Ascending aorta (tissue), 2 donors: Measurements from ENCODE around the gene PCDH9. TPM values are rescaled to one million over a fixed set of nuclear protein-coding genes. Genes with fewer than 3 reads are reported as not detected.

Experiments used
- DNase-seq, 2 donors: peaks; one replicate each; pipeline ENCODE4 v3.0.0-alpha.2; 2019; ENCODE audit warnings: low spot score in 2 of 2
- H3K27ac ChIP-seq, 2 donors: fragments of 200-600 bp; sonication (generic); one replicate each; pipeline ENCODE4 v1.5.1; 2016 to 2017; ENCODE audit warnings: mild to moderate bottlenecking in 1 of 2
- H3K27me3 ChIP-seq: fragments of 200-600 bp; sonication (generic); one replicate; pipeline ENCODE4 v1.5.1; 2017
- H3K36me3 ChIP-seq, 2 donors: fragments of 200-600 bp; sonication (generic); one replicate each; pipeline ENCODE4 v1.5.1; 2016
- H3K4me1 ChIP-seq, 2 donors: fragments of 200-600 bp; sonication (generic); one replicate each; pipeline ENCODE4 v1.5.1; 2016 to 2017; ENCODE audit warnings: mild to moderate bottlenecking in 1 of 2
- H3K4me3 ChIP-seq, 2 donors: fragments of 200-600 bp; sonication (generic); one replicate each; pipeline ENCODE4 v1.5.1; 2016 to 2017; ENCODE audit warnings: mild to moderate bottlenecking in 1 of 2
- H3K9me3 ChIP-seq, 2 donors: fragments of 200-600 bp; sonication (generic); one replicate each; pipeline ENCODE4 v1.5.1; 2016
- intact Hi-C: fragments of 100-400 bp; cut with DNase I; formaldehyde crosslinking; loops from one replicate; pipeline ENCODE4 v1.15.1; 2023
- total RNA-seq: library from RNA; depleted of rRNA; stranded (reverse); fragments of >200 nt; gene quantifications from one replicate; pipeline ENCODE4 v1.1.0, GENCODE V29; 2016
- TF ChIP-seq, protein P1 (sequence below), 3 experiments: fragments of 200-600 bp in 2 of 3; fragments of 450-650 bp in 1 of 3; sonication (generic) in 2 of 3; IDR thresholded peaks; one replicate each; pipeline ENCODE4 v1.5.1; 2016 to 2019; ENCODE audit warnings: antibody characterized with exemption in 3 of 3, mild to moderate bottlenecking in 1 of 3, moderate library complexity in 1 of 3

Gene PCDH9
- total RNA-seq, 1 donor from 2014 or later = 3.6 TPM

DNA sequence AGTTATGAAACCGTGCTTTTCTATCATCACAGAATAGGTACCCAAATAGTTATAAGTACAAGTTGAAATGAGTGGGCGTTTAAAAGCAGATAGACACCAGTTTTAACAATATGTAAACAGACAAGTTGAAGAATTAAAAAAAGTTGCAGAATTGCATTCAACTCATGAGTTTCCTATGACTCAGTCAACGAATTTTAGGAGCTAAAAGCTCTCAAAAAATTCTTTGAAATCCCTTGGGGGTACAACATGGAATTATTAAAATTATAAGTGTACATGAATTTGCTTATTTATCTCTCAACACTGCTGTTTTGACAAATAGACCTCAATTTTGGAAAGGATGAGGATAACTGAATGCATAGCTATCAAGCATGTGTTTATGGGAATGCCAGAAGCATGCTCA is 693.4 kb downstream of the PCDH9 start:
- TF ChIP-seq, protein P1, sequence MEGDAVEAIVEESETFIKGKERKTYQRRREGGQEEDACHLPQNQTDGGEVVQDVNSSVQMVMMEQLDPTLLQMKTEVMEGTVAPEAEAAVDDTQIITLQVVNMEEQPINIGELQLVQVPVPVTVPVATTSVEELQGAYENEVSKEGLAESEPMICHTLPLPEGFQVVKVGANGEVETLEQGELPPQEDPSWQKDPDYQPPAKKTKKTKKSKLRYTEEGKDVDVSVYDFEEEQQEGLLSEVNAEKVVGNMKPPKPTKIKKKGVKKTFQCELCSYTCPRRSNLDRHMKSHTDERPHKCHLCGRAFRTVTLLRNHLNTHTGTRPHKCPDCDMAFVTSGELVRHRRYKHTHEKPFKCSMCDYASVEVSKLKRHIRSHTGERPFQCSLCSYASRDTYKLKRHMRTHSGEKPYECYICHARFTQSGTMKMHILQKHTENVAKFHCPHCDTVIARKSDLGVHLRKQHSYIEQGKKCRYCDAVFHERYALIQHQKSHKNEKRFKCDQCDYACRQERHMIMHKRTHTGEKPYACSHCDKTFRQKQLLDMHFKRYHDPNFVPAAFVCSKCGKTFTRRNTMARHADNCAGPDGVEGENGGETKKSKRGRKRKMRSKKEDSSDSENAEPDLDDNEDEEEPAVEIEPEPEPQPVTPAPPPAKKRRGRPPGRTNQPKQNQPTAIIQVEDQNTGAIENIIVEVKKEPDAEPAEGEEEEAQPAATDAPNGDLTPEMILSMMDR (IDR thresholded peaks at IDR 0.05) = no peak
- intact Hi-C loops = no loop called here
- H3K27ac ChIP-seq = no peak overlapping the region
- no peaks in the 10 kb centered on the region for H3K27me3 ChIP-seq
- no peaks in the 10 kb centered on the region for H3K9me3 ChIP-seq
- no peak for DNase-seq
- H3K4me1 ChIP-seq = no peaks in the 10 kb centered on the region
- no peaks in the 10 kb centered on the region for H3K36me3 ChIP-seq
- no peak overlapping the region for H3K4me3 ChIP-seq

DNA sequence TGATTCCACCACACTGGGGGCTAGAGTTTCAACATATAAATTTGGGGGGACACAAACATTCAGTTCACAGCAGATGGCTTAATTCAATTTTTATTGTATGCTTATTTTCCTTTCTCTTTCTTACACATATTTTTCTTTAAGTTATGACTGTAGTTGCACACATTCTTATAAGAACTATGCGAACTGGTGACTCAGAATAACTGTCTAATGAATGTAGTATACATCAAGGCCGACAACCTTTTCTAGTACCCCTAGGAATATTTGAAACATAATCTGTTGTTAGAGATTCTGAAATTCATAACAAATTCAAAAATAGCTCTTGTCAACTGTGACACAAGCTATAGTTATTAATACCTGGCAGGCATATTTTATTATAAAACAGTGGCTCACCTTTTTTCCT is 695.6 kb downstream of the PCDH9 start:
- Histone ChIP-seq H3K27me3 (no peaks in the 10 kb centered on the region), H3K36me3 (no peaks in the 10 kb centered on the region), H3K9me3 (no peaks in the 10 kb centered on the region), H3K4me1 (no peaks in the 10 kb centered on the region), H3K4me3 (no peak overlapping the region), H3K27ac (no peak overlapping the region)
- DNase-seq = no peak
- intact Hi-C loops = no loop called here
- TF ChIP-seq, protein P1 (IDR thresholded peaks at IDR 0.05) = no peak

DNA sequence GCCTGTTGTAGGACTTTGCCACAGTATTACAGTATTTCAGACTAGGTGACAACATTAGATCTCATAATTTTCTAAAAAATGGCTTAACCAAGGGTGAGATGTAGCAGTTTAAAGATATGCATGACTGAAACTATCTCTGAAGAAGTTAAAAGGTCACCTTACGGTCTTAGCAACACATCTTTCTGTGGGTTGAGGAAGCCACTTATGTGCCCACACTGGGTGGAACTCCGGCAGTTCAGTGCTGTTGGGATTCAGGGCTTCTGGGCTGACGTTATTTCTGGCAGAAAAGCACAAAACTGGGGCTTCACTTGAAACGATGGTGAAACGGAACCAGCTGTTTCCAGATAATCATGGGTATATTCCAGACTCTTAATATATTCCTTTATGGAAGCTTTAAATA is 697.3 kb downstream of the PCDH9 start:
- H3K4me3 ChIP-seq = no peak overlapping the region
- no peaks in the 10 kb centered on the region for H3K27me3 ChIP-seq
- H3K36me3 ChIP-seq = no peaks in the 10 kb centered on the region
- intact Hi-C loops = no loop called here
- H3K9me3 ChIP-seq = no peaks in the 10 kb centered on the region
- TF ChIP-seq, protein P1 (IDR thresholded peaks at IDR 0.05) = no peak
- no peak overlapping the region for H3K27ac ChIP-seq
- no peaks in the 10 kb centered on the region for H3K4me1 ChIP-seq
- DNase-seq = no peak

DNA sequence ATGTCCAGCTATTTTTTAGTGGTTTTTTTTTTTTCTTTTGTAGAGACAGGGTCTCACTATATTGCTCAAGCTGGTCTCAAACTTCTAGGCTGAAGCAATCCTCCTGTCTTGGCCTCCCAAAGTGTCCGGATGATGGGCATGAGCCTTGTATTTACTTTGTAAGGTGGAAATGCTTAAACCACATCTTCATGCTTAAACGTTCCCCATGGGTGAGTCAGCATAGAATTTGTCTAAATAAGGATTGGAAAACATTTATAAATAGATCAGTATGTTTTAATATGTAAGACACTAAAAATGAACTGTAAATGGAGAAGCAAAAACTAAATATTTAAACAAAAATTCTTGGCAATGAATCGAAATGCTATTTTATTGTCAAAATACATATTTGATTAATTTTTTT is 698.0 kb downstream of the PCDH9 start:
- Histone ChIP-seq H3K36me3 (no peaks in the 10 kb centered on the region), H3K27me3 (no peaks in the 10 kb centered on the region), H3K4me3 (no peak overlapping the region), H3K27ac (no peak overlapping the region), H3K9me3 (no peaks in the 10 kb centered on the region), H3K4me1 (no peaks in the 10 kb centered on the region)
- intact Hi-C loops = no loop called here
- no peak for DNase-seq
- TF ChIP-seq, protein P1 (IDR thresholded peaks at IDR 0.05) = no peak

DNA sequence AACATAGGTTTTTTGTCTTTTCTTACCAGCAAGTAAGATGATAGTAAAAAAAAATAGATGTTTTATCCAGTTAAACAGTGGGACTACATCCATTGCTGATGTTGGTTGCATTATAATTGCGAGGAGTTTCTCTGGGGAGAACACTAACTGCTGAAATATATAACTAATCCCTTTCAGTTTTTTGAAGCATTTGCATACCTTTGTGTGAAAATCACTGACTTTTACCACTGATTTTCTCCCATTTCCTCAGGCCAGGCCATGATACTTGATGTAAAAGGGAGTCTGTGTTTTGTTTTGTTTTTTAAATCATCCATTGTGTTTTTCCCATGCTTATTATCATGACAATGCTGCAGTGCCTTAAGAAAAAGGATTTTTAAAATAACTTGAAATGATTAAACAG is 699.5 kb downstream of the PCDH9 start:
- intact Hi-C loops = no loop called here
- TF ChIP-seq, protein P1 (IDR thresholded peaks at IDR 0.05) = no peak
- no peak overlapping the region for H3K27ac ChIP-seq
- H3K9me3 ChIP-seq = no peaks in the 10 kb centered on the region
- H3K4me1 ChIP-seq = no peaks in the 10 kb centered on the region
- DNase-seq = no peak
- no peaks in the 10 kb centered on the region for H3K27me3 ChIP-seq
- H3K4me3 ChIP-seq = no peak overlapping the region
- H3K36me3 ChIP-seq = no peaks in the 10 kb centered on the region

DNA sequence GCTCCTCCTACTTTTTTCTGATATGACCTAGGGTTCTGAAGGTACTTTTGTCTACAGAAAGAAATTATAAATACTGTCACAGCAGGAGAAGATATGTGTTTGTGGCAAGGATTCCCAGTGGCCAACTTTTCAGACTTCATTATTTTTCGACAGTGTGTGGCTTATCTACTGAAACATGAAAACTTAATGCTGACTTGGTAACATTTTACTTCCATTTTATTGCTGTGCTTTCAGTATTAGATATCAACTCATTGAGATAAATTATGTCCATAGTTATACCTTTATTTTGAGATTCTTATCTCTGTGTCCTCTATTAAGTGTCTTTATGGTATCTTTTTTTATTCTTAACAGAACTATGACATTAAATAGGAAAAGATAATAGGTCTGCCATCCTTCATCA is 700.0 kb downstream of the PCDH9 start:
- TF ChIP-seq, protein P1 (IDR thresholded peaks at IDR 0.05) = no peak
- intact Hi-C loops = no loop called here
- Histone ChIP-seq H3K27ac (no peak overlapping the region), H3K36me3 (no peaks in the 10 kb centered on the region), H3K9me3 (no peaks in the 10 kb centered on the region), H3K4me3 (no peak overlapping the region), H3K4me1 (no peaks in the 10 kb centered on the region), H3K27me3 (no peaks in the 10 kb centered on the region)
- no peak for DNase-seq
